Gastrocnemius medialis (tissue), 4 donors: ENCODE data around the gene MKRN1. TPM values are rescaled to one million over a fixed set of nuclear protein-coding genes. Genes with fewer than 3 reads are reported as not detected.

ENCODE experiments used
- ATAC-seq, 2 donors: fragments of 150-250 bp; one replicate each; pipeline ENCODE4 v1.9.1; 2016
- DNase-seq, 2 donors: peaks; one replicate each; pipeline ENCODE4 v3.0.0-alpha.2; 2019
- H3K27ac ChIP-seq, 4 donors: fragments of 200-600 bp; sonication (generic); 1 replicate in 1 of 4; 2 replicates in 3 of 4; pipeline ENCODE4 v1.5.1; 2016 to 2018; ENCODE audit warnings: mild to moderate bottlenecking in 2 of 4, moderate library complexity in 1 of 4
- H3K27me3 ChIP-seq, 3 donors: fragments of 200-600 bp; sonication (generic) in 2 of 3; 1 replicate in 1 of 3; 2 replicates in 2 of 3; pipeline versions ENCODE4 v1.5.1 to v1.6.0; 2016 to 2019; ENCODE audit warnings: mild to moderate bottlenecking in 1 of 3, moderate library complexity in 1 of 3
- H3K36me3 ChIP-seq, 2 donors: fragments of 200-600 bp; sonication (generic) in 1 of 2; one replicate each; pipeline ENCODE4 v1.5.1; 2017 to 2018
- H3K4me1 ChIP-seq, 2 donors: fragments of 200-600 bp; sonication (generic) in 1 of 2; one replicate each; pipeline ENCODE4 v1.5.1; 2016 to 2017; ENCODE audit warnings: mild to moderate bottlenecking in 2 of 2
- H3K4me3 ChIP-seq, 4 donors: fragments of 200-600 bp; sonication (generic) in 3 of 4; 1 replicate in 1 of 4; 2 replicates in 3 of 4; pipeline ENCODE4 v1.5.1; 2016 to 2019; ENCODE audit warnings: mild to moderate bottlenecking in 2 of 4
- H3K9me3 ChIP-seq, 3 donors: fragments of 200-600 bp; sonication (generic) in 2 of 3; 1 replicate in 1 of 3; 2 replicates in 2 of 3; pipeline ENCODE4 v1.5.1; 2016 to 2019
- POLR2A ChIP-seq, 2 donors: fragments of 450-650 bp; IDR thresholded peaks; one replicate each; pipeline ENCODE4 v1.6.1; 2017; ENCODE audit warnings: antibody characterized with exemption in 2 of 2, mild to moderate bottlenecking in 2 of 2, moderate library complexity in 2 of 2
- in situ Hi-C, 4 donors: fragments of 200-750 bp; cut with MboI; loops; one replicate each; pipeline versions ENCODE4 v1.15.0 to v1.8.0; 2017; ENCODE audit warnings: low sequenced_read_pairs in 4 of 4
- intact Hi-C: fragments of 100-400 bp; cut with DNase I; formaldehyde crosslinking; loops from one replicate; pipeline ENCODE4 v1.15.1; 2023; ENCODE audit warnings: low total_unique reads
- total RNA-seq, 4 donors: library from RNA; depleted of rRNA; stranded (reverse); fragments of >200 nt; gene quantifications; one replicate each; pipeline versions ENCODE4 v1.1.0 to v1.2.3, GENCODE V29; 2016
- TF ChIP-seq, protein P1 (sequence below), 5 experiments: fragments of 450-650 bp in 3 of 5; fragments of 200-600 bp in 2 of 5; sonication (generic) in 2 of 5; IDR thresholded peaks in 4 of 5; conservative IDR thresholded peaks in 1 of 5; 1 replicate in 4 of 5; 2 replicates in 1 of 5; pipeline ENCODE4 v1.5.1; 2016 to 2019; ENCODE audit warnings: antibody characterized with exemption in 5 of 5, mild to moderate bottlenecking in 3 of 5, moderate library complexity in 3 of 5

MKRN1 gene
- total RNA-seq, 4 donors from 2014 or later: 38.0 to 90.4 (median 64.7) TPM

DNA sequence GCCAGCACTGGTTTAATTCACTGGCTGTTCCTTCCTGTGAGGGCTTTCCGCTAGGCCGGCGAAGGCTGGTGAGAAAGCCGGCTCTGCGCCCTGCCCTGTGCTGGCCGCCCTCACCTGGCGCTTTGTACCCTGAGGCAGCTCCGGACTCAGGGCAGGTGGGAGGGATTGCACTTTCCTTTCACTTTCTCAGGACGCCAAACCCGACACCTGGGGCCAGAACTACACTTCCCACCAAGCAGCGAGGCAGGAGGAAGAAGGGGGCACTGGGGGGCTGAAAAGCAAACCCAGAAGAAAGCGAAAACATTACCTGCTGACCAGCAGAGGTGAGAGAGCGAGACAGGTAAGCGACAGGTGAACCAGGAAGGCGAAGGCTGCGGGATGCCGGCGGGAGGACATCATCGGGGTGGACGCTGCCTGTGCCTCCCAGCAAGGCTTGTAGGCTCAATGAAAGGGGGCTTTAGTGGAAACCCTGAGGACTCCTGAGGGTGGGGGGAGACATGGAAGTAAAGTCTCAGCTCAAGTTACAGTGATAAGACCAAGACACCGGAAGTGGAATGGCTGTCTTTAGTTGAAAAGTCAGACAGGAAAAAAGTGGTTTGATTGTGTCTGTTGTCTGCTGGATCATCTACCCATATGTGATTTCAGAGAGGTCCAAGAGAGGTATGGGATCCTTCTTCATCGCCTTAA is 75.3 kb downstream of the MKRN1 start, which contains the start of gene RAB19:
Gene RAB19 (plus strand): TSS at position 181 of the 687 bp plus-strand sequence. CDS start 3,589 bp downstream, outside the sequence.
- H3K4me3 ChIP-seq: peak within 1 kb of the TSS; percentile 10 to 41 (median 34)
- DNase-seq (no peak), ATAC-seq (no peak)
- H3K27ac ChIP-seq: no peak within 1 kb of the TSS
- in situ Hi-C loops: no loop called here
- TF ChIP-seq POLR2A (IDR thresholded peaks at IDR 0.05): no peak
- TF ChIP-seq, protein P1, sequence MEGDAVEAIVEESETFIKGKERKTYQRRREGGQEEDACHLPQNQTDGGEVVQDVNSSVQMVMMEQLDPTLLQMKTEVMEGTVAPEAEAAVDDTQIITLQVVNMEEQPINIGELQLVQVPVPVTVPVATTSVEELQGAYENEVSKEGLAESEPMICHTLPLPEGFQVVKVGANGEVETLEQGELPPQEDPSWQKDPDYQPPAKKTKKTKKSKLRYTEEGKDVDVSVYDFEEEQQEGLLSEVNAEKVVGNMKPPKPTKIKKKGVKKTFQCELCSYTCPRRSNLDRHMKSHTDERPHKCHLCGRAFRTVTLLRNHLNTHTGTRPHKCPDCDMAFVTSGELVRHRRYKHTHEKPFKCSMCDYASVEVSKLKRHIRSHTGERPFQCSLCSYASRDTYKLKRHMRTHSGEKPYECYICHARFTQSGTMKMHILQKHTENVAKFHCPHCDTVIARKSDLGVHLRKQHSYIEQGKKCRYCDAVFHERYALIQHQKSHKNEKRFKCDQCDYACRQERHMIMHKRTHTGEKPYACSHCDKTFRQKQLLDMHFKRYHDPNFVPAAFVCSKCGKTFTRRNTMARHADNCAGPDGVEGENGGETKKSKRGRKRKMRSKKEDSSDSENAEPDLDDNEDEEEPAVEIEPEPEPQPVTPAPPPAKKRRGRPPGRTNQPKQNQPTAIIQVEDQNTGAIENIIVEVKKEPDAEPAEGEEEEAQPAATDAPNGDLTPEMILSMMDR (IDR thresholded peaks at IDR 0.05 in 4 of 5, conservative IDR thresholded peaks at IDR 0.05 in 1 of 5): no peak
- peaks cover 6 to 13% (median 7%) of the 10 kb centered on the region in 3 donors for H3K27me3 ChIP-seq
- intact Hi-C loops: no loop called here
- H3K9me3 ChIP-seq: no peaks in the 10 kb centered on the region
- H3K4me1 ChIP-seq: no peaks in the 10 kb centered on the region
- no peaks in the 10 kb centered on the region for H3K36me3 ChIP-seq

Other genes starting within 250 kb of the MKRN1 start
- 10 to 100 TPM; 13.4 to 36.8 (median 18.0) TPM for gene SLC37A3, start 81.0 kb downstream of the MKRN1 start, total RNA-seq
- gene RAB19, start 75.4 kb downstream of the MKRN1 start, total RNA-seq: not detected
- 1 to 10 TPM in 3 of 4 donors, under 1 TPM in 1; 0.73 to 2.6 (median 1.6) TPM for gene DENND2A, start 161.3 kb upstream of the MKRN1 start, total RNA-seq
- 10 to 100 TPM; 19.7 to 27.2 (median 23.3) TPM for gene ADCK2, start 193.4 kb upstream of the MKRN1 start, total RNA-seq
- gene NDUFB2, start 217.2 kb upstream of the MKRN1 start, total RNA-seq: 100 to 1,000 TPM; 449 to 793 (median 538) TPM